SU-DHL-6 (cell line): ENCODE data around the gene CLEC9A.

Experiments
- H2AFZ ChIP-seq: fragments of 200-600 bp; sonication (generic); 2 replicates; pipeline ENCODE4 v1.6.1; 2014; ENCODE audit warnings: low read depth, mild to moderate bottlenecking, moderate library complexity, mixed read lengths, antibody characterized with exemption, low read length; ENCODE audit not compliant: severe bottlenecking
- H3F3A ChIP-seq: fragments of 200-600 bp; shearing (Covaris generic); 2 replicates; pipeline ENCODE4 v1.6.0; 2016; ENCODE audit warnings: antibody characterized with exemption, mild to moderate bottlenecking; ENCODE audit not compliant: insufficient read depth
- H3K27ac ChIP-seq: fragments of 200-600 bp; sonication (generic); 2 replicates; pipeline ENCODE4 v1.5.1; 2016; ENCODE audit warnings: low read depth, mild to moderate bottlenecking, low read length, moderate library complexity, mixed read lengths
- H3K27me3 ChIP-seq: fragments of 200-600 bp; sonication (generic), shearing (Covaris generic); 2 replicates; pipeline ENCODE4 v1.6.0; 2014; ENCODE audit warnings: mild to moderate bottlenecking, low read length
- H3K36me3 ChIP-seq: fragments of 200-600 bp; sonication (generic); 2 replicates; pipeline ENCODE4 v1.6.1; 2014; ENCODE audit warnings: mild to moderate bottlenecking, low read length, mixed read lengths
- H3K4me2 ChIP-seq: fragments of 300-600, 200-600 bp; shearing (Covaris generic), sonication (generic); 2 replicates; pipeline ENCODE4 v1.6.0; 2014; ENCODE audit warnings: low read length, low read depth, mild to moderate bottlenecking; ENCODE audit not compliant: poor library complexity, severe bottlenecking
- H3K4me3 ChIP-seq: fragments of 200-600 bp; sonication (generic); 2 replicates; pipeline ENCODE4 v1.5.1; 2014; ENCODE audit warnings: antibody characterized with exemption, low read length, mild to moderate bottlenecking, mixed read lengths; ENCODE audit not compliant: insufficient read depth, poor library complexity, severe bottlenecking
- H3K79me2 ChIP-seq: fragments of 200-600 bp; sonication (generic); 2 replicates; pipeline ENCODE4 v1.6.1; 2014; ENCODE audit warnings: mild to moderate bottlenecking, low read length, moderate library complexity; ENCODE audit not compliant: insufficient read depth
- H3K9ac ChIP-seq: fragments of 200-600 bp; sonication (generic); 2 replicates; pipeline ENCODE4 v1.7.0; 2014; ENCODE audit warnings: mild to moderate bottlenecking, low read length
- H3K9me2 ChIP-seq: fragments of 200-600 bp; sonication (generic); replicated peaks from 2 replicates; pipeline ENCODE4 v1.6.1; 2014; ENCODE audit warnings: low read length; ENCODE audit not compliant: insufficient read depth
- H3K9me3 ChIP-seq: fragments of 200-600 bp; sonication (generic); 2 replicates; pipeline ENCODE4 v1.6.1; 2014; ENCODE audit warnings: low read length, mixed read lengths; ENCODE audit not compliant: insufficient read depth
- H4K20me1 ChIP-seq: fragments of 200-600 bp; sonication (generic); 2 replicates; pipeline ENCODE4 v1.6.1; 2014; ENCODE audit warnings: low read depth, mild to moderate bottlenecking, antibody characterized with exemption, low read length, moderate library complexity, mixed read lengths
- CTCF ChIP-seq: fragments of 200-600 bp; sonication (generic); IDR thresholded peaks from one replicate; pipeline ENCODE4 v1.5.1; 2017; ENCODE audit warnings: antibody characterized with exemption, mild to moderate bottlenecking, low read length, moderate library complexity; ENCODE audit not compliant: insufficient read depth, poor library complexity, severe bottlenecking
- EZH2phosphoT487 ChIP-seq: fragments of 200-600 bp; sonication (generic), shearing (Covaris generic); conservative IDR thresholded peaks from 2 replicates; pipeline ENCODE4 v1.6.1; 2018; ENCODE audit warnings: mild to moderate bottlenecking, antibody characterized with exemption, low read length, moderate library complexity, mixed read lengths

The CLEC9A gene

DNA sequence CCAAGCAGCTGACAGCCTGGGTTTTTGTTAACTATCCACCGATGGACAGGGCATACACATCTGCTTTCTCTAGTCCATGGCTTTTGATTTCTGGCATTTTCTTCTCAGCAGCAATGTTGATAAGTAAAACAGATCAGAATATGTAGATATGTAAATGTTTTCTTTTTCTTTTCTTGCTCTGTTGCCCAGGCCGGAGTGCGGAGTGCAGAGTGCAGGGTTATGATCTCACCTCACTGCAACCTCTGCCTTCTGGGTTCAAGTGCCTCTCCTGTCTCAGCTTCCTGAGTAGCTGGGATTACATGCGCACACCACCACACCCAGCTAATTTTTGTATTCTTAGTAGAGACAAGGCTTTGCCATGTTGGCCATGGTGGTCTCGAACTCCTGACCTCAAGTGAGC is 27.9 kb downstream of the CLEC9A start:
- H4K20me1 ChIP-seq: no peaks in the 10 kb centered on the region

DNA sequence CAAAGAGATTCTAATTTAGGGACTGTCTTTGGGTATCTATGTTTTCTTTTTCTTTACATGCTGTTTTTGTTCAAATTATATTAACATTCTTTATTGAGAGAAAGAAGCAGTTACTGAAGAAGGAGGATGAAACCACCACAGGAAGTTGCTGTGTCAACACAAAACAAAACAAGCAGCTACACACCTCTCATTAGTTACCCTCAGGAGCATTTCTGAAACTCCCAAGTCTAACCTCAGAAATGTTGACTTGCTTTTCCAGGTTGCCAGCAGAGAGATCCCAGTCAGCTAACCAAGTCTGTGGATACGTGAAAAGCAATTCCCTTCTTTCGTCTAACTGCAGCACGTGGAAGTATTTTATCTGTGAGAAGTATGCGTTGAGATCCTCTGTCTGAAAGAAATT is 34.8 kb downstream of the CLEC9A start:
- Histone ChIP-seq H3K4me3 (no peak overlapping the region), H3K36me3 (no peaks in the 10 kb centered on the region), H2AFZ (no peak overlapping the region)

More for the DNA sequence above, 27.9 kb downstream of the CLEC9A start:
- Histone ChIP-seq H3K9ac (no peak overlapping the region), H3K79me2 (no peaks in the 10 kb centered on the region), H3K9me2 (no peaks in the 10 kb centered on the region), H3K4me3 (no peak overlapping the region), H3K36me3 (no peaks in the 10 kb centered on the region), H3K4me2 (no peak overlapping the region), H3K27me3 (no peaks in the 10 kb centered on the region), H3F3A (no peaks in the 10 kb centered on the region), H3K27ac (no peak overlapping the region), H3K9me3 (no peaks in the 10 kb centered on the region), H2AFZ (no peak overlapping the region)
- TF ChIP-seq CTCF (no peak), EZH2phosphoT487 (no peak)

DNA sequence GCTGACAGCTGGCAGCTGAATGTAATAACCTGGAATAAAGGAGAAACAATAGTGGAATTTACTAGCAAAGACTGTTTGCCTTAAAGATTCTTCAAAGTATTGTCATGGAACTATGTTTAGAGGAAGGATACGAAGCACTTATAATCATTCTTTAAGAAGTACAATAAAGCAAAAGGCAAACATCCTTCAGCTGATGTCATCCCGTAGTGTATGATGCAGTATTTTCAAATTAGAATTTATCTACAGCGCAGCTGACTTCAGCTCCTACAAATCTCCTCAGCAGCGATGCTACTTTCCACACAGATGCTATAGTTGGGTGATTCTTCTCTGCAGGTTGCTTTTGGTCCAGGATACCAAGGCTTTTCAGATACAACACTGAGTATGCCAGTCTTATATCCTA is 36.8 kb downstream of the CLEC9A start:
- H3K9me2 ChIP-seq: no peaks in the 10 kb centered on the region
- H3K9me3 ChIP-seq: no peaks in the 10 kb centered on the region
- H3K79me2 ChIP-seq: no peaks in the 10 kb centered on the region
- TF ChIP-seq CTCF (no peak), EZH2phosphoT487 (no peak)
- no peak overlapping the region for H3K4me3 ChIP-seq
- no peaks in the 10 kb centered on the region for H3F3A ChIP-seq
- no peak overlapping the region for H3K4me2 ChIP-seq
- no peak overlapping the region for H2AFZ ChIP-seq
- no peaks in the 10 kb centered on the region for H4K20me1 ChIP-seq
- H3K27me3 ChIP-seq: no peaks in the 10 kb centered on the region
- H3K36me3 ChIP-seq: no peaks in the 10 kb centered on the region
- H3K9ac ChIP-seq: no peak overlapping the region
- H3K27ac ChIP-seq: no peak overlapping the region

More for the DNA sequence above, 34.8 kb downstream of the CLEC9A start:
- TF ChIP-seq CTCF (no peak), EZH2phosphoT487 (no peak)
- Histone ChIP-seq H3F3A (no peaks in the 10 kb centered on the region), H3K9ac (no peak overlapping the region), H3K27ac (no peak overlapping the region), H3K79me2 (no peaks in the 10 kb centered on the region), H3K4me2 (no peak overlapping the region), H3K27me3 (no peaks in the 10 kb centered on the region), H3K9me2 (no peaks in the 10 kb centered on the region), H3K9me3 (no peaks in the 10 kb centered on the region), H4K20me1 (no peaks in the 10 kb centered on the region)

DNA sequence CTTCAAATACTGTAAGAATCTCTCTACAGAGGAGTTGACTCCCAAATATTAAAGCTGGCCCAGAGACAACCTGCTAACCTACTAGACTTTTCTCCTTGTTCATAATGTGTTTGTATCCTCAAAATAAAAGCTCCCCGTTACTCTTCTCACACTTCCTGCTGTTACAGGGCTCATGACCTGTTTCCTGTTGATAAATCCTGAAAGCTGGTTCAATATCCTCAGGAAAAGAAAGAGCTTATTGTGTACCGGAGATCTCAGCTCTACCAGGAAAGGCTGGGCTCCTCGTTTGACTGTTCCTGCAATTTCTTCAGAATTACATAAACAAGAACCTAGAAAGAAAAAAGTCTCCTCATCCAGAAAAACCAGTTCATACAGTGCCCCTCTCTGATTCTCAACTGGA is 37.5 kb downstream of the CLEC9A start:
- Histone ChIP-seq H3K9me3 (no peaks in the 10 kb centered on the region), H3K4me3 (no peak overlapping the region), H3K79me2 (no peaks in the 10 kb centered on the region), H3K36me3 (no peaks in the 10 kb centered on the region), H3F3A (no peaks in the 10 kb centered on the region), H3K27ac (no peak overlapping the region), H4K20me1 (no peaks in the 10 kb centered on the region), H3K9ac (no peak overlapping the region), H2AFZ (no peak overlapping the region), H3K4me2 (no peak overlapping the region), H3K27me3 (no peaks in the 10 kb centered on the region), H3K9me2 (no peaks in the 10 kb centered on the region)
- TF ChIP-seq CTCF: no peak
- TF ChIP-seq EZH2phosphoT487: no peak
